Right renal cortex interstitium (tissue), 3 donors: ENCODE data around the gene SLC25A41. TPM values are rescaled to one million over a fixed set of nuclear protein-coding genes. Genes with fewer than 3 reads are reported as not detected.
"Not testable (repeated sequence)": the region's sequence is repeated elsewhere in the genome, so short reads cannot be mapped to it uniquely, and the experiment has no call there.

ENCODE experiments used
- DNase-seq, 3 donors: peaks; one replicate each; pipeline ENCODE4 v3.0.0-alpha.2; 2013; ENCODE audit warnings: low read depth in 3 of 3, low spot score in 2 of 3
- polyA plus RNA-seq, 3 donors: library from polyadenylated mRNA; unstranded; fragments of 120-200 nt; gene quantifications; one replicate each; pipeline ENCODE4 v1.2.1, GENCODE V29; 2013; ENCODE audit not compliant: insufficient read length in 3 of 3

SLC25A41 gene
- polyA plus RNA-seq, 3 donors, result 0.25 to 0.44 (median 0.26) TPM

DNA sequence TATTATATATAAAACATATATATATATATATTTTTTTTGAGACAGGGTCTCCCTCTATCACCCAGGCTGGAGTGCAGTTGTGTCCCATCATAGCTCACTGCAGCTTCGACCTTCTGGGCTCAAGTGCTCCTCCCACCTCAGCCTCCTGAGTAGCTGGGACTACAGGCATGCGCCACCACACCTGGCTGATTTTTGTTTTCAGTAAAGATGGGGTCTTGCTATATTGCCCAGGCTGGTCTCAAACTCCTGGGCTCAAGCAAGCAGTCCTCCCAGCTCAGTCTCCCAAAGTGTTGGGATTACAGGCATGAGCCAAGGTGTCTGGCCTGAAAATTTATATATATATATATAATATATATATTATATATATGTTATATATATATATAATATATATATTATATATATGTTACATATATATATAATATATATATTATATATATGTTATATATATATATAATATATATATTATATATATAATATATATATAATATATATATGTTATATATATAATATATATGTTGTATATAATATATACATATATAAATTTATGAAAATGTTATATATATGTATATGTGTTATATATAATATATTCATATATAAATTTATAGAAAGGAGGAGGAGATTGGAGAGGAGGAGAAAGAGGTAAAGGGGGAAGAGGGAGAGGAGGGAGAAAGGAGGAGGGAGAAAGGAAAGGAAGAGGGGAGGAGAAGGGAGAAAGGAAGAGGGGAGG lies 4.7 kb downstream of the SLC25A41 start:
- not testable (repeated sequence) for DNase-seq

DNA sequence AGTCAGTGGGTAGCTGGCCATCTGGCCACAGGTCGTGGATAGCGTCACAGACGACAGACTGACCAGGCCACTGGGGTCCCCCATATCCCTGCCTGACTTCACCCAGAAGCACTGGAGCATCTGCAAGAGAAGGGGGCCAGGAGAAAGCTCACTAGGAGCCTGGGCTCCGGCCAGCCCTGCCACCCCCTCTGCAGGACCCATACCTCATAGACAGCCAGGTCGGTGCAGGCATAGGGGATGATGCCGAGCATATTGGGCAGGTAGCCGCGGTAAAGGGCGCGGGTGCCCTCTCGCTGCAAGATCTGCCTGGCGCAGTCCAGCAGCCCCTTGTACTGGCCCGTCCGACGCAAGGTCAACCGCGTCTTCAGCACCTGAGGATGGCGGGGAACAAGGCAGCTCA lies 6.4 kb downstream of the SLC25A41 start:
- DNase-seq, result no peak

DNA sequence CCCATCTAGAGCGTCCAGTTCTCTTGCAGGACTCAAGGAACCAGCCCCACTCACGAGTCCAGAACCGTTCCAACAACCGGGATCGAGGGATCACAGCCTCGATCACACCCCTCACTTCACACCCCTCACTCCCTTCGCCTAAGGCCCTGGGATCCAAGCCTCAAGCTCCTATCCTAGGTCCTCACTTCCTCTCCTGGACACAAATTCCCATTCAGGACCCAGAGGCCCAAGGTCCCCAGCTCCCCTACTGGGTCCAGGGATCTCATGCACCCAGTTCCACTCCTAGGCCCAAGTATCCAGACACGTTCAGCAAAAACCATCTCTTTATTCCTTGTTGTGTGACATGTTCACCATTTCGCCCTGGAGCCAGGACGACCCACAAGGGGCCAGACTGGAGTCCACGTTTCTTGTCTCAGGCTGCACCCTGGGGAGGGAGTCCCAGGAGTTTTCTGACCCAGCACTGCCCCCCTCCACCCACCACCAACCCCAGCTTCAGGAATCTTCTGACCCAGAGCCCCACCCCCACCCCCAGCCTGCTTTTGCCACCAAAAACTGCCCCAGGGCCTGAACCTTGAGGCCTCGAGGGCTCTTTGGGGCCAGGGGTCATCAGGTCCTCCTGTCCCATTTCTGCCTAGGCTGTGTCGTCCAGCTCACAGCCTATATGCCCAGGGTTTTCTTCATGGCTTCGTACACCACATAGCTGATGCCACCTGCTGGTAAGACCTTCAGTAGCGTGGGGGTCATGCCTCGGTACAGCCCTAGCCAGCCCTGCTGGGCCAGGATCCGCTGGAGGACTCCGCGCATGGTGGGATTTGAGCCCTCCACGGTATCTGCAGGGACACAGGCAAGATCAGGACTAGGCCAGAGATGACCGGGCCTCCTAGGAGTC lies 7.6 kb downstream of the SLC25A41 start:
- DNase-seq, result no peak

DNA sequence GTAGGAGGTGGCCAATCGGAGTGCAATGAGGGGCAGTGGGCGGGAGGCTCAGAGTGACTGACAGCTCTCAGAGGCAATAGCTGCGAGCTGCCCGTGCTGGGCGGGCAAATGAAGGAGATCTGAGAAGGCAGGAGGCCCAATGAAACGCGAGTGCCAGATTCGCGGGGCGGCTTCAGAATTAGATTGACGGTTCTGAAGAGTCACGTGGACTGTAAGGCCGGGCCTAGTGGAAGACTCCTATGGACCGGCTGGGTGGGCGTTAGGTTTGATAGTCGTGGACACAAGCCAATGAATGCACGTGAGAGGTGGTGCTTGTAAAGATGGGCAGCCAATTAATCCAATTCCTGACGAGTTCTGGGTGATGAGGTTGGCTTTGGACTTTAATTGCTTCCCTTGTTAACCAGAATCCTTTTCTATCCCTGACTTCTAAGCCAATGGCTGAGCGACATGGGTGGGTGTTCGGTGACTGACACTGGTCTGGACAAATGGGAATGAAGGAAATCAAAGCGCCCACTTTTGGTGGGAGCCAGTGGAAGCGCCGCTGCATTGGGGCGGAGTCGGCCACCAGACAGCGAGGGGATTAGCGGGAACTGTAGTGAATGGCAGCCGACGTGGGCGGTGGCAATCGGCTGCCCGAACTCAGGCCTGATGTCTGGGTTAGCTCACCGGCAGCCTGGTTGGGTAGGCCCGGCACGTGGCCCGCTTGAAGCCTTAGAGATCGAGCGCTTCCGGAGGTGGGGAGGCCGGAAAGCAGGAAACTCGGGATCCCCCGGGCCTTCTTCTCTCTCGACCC lies 8.4 kb downstream of the SLC25A41 start:
- peak; percentile 100 for DNase-seq

DNA sequence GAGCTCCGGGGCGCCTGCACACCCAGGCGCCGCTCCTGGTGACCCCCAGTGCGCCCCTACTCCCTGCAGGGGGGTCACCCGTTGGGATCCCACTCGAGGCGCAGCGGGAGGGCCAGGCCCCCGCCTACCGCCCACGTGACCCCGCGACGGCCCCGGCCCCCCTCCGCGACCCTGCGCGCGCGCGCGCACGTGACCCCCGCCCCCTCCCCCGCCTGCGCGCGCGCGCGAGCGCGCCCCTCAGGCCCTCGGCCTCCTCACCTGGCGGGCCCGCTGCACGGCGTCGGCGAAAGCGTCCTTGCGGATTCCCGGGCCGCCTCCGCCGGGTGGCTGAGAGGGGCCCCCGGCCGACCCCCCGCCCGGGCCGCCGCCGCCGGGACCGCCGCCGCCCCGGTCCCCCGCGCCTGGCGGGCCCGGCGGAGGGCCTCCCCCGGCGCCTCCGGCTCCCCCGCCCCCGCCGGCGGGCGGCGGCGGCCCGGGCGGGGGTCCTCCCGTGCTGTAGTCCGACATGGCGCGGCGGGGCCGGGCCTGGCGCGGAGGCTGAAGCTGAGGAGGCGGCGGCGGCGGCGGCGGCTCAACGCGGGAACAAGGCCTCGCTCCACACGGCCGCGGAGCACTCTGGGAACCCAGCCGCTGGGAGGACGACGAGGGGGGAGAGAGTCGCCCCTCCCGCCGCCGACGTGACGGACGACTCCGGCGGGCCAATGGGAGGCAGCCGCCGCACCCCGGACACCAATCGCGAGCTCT lies 9.2 kb downstream of the SLC25A41 start, which contains the start of gene KHSRP:
Gene KHSRP, minus strand, starts transcription at position 617 of the 744 bp plus-strand sequence. Its CDS starts 110 bp downstream, at position 507.
- DNase-seq, result no peak

DNA sequence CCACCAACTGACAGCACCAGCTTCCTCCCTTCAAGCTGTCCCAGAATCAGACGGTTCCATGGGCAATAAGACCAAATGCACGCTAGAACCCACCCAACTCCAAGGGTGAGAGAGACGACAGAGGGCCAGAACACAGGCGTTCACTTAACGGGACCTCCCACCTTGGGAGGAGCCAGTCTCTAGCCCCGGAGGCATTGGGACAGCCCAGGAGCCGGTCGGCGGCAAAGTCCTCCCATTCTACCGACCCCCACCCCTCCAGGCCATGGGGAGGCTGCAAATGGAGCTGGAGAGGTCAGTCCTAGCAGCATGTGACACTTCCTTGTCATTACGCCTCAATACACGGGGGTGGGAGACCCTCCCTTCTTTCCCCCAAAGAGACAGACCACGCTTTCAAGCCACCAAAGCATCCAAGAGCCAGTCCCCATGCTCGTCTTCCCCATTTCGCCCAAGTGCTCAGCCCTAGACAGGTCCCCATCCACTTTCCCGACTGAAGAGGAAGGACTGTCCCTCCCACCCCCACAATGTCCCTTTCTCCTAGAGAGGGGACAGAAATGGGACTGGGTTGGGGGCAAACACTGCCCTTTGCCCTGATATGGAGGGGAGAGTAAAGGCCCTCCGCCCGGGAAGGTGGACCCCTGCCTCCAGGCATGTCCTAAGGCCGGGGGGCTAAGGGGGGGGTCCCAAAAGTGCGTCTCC lies 9.9 kb downstream of the SLC25A41 start:
- no peak for DNase-seq

DNA sequence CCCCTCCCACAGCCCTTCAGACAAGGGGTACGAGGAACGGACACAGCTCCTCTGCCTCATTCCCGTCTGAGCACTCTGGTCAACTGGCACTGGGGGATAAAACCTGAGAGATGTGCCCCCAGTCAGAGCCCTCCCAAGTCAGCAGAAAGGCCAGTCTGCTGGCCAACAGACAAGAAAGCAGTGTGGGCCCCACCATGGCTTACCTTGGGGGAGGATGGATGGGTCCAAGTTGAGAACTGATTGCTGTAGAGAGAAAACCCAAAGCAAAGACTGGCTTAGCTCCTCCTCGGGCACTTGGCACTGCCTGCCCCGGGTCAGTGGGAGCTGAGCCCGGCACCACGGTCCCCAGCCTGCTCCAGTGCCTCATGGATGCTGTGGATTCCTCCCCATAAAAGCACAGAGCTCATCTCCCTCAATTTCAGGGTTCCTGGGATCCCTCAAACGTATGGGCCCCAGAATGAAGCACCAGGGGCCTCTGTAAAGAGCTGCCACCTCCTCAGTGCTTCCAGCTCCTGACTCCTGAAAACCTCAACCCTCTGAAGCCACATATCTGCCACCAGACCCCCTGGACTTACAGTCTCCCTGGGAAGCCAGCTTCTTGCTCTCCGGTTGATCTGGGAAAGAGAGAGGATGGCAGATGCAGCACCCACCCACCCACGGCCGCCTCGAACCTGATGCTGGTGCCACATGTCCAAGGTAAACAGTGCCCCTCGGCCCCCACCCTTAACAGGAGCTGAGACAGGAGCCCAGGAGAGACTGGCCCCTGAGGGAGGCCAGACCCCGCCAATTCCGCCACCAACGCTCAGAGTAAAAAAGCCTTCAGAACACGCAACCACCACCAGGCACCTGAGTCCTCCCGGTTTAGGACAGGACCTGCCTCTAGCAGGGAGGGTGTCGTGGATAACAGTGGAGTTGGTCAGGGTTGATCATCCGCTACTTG lies 12.2 kb downstream of the SLC25A41 start:
- no peak for DNase-seq

DNA sequence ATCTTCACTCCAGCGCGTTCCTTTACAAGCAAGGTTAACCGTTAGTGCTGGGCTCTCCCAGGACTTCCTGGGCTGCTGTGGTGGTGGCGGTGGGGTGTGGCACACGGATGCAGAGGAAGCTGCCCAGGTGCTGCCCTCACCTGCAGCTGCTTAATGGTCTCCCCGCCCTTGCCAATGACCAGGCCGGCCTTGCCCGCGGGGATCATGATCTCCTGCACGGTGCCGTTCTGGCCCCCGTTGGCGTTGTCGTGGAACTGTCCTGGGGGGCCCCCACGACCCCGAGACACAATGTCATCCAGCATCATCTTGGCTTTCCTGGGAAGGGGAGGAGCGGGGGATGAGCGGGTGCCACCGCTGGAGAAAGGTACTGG lies 15.0 kb downstream of the SLC25A41 start:
- DNase-seq, result no peak

DNA sequence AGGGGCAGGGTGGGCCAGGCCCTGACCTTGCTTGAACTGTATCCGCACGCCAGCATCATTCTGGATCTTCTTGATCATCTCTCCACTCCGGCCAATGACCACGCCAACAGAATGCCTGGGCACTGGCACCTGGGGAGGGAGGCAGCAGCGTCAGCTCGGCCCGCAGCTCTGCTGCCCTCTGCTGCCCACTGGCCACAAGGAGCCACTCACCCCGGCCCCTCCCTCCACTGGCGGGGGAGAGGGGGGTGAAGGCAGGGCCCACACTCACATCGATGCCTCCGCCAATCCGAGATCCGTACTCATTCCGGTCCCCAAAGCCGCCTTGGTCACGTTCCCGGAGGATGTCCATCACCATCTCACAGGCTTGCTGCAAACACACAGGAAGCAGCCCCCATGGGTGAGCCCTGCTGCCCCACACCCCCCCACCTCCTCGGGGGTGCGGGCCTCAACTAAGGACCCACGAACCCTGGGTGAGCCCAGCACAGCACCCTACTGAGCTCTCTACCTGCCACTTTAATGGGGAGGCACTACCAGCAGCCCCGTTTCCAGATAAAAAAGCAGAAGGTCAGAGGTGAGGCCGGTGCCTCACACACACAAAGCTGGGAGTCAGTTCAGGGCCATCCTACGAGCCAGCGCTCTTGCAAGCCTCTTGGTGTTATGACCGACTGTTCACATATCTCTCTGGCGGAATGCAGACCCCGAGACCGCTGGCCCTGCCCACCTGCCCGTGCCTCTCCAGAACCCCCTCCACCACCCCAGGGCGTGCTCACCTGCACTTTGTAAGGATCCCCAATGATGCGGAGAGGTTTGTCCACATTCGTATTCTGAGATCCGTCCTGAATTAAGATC lies 15.6 kb downstream of the SLC25A41 start:
- no peak for DNase-seq

DNA sequence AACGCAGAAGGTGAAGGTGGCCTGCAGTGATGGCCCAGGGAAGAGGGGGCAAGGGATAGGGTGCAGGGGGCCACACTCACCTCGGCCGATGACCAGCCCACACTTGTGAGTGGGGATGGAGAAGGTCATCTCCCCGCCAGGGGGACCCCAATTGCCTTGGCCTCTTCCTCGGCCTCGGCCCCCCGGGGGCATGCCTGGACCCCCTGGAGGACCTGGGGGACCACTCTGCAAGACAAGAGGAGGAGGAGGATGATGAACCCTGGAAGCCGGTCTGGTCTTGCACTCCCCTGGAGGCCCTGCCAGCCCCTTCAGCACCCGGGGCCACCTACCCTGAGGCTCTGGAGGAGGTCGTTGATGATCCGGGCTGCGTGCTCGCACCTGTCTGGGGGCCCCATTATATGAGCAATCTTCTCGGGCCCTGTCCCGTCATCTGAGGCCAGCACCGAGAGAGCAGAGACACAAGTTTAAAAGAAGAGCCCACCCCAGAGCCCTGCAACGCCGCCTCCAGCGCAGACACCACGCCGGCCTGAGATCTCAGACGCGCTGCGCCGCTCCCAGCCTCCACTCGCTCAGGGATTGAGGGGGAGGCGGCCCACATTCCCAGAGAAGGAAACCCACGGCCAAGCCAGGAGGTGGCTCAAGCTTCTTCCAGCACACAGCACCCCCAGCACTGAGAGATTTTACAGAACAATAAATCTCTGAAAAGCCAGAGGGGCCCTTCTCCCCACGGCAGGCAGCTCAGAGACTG lies 16.7 kb downstream of the SLC25A41 start:
- no peak for DNase-seq

DNA sequence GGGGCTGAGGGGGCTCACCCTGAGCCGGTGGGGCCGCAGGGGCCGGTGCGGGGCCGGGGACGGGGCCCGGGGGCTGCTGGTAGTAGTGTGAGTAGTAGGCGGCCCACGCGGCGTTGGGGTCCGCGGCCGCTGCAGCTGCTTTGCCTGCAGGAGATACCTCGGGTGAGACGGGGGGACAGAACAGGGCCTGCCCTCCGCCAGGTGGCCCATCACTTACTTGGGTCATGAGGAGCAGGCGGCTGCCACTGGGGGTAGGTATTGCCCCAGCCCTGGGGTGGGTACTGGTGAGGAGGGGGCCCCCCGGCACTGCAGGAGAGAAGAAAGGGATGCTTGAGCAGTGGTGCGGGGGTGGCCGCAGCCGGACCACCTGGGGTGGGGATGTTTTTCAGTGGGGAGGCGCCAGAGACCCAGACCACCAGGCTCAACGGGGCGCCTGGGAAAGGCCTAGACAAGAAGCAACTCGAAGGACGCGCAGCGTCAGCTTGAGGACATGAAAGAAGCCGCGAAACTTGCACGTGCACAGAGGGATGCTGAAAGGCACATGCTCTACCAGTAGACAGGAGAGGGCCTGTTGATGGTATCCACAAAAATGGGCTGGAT lies 17.9 kb downstream of the SLC25A41 start:
- no peak for DNase-seq

DNA sequence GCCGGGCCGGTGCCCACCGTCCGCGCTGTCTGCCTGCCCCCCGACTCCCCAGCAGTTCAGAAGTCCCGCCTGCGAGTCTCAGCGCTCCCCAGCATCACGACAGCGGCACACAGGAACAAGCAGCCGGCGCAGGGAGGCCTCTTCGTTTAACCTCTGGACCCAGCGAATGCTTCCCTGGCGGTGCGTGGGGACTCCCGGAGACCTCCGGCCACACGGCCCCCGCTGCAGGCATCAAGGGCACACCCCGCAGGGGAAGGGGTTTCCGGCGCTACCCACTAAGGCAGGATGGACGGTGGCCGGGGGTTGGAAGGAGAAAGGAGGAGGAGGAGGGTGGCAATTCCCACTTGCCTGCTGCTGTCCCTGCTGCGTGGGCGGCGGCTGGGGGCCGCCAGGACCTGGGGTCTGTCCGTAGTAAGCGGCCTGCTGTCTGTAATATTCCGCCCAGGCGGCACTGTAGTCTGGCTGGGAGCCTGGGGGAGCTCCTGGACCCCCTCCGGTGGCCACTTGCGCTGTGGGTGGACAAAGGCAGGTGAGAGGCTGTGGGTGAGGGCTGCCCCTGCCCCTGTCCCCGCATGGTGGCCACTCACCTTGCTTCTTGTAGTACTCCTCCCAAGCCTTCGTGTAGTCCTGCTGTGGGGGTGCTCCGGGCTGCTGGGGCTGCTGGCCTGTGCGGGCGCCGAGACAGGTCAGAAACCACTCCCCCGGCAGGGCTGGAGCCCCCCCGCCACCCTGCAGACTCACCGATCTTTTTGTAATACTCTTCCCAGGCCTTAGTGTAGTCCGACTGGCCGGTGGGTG lies 18.6 kb downstream of the SLC25A41 start:
- DNase-seq, result no peak

DNA sequence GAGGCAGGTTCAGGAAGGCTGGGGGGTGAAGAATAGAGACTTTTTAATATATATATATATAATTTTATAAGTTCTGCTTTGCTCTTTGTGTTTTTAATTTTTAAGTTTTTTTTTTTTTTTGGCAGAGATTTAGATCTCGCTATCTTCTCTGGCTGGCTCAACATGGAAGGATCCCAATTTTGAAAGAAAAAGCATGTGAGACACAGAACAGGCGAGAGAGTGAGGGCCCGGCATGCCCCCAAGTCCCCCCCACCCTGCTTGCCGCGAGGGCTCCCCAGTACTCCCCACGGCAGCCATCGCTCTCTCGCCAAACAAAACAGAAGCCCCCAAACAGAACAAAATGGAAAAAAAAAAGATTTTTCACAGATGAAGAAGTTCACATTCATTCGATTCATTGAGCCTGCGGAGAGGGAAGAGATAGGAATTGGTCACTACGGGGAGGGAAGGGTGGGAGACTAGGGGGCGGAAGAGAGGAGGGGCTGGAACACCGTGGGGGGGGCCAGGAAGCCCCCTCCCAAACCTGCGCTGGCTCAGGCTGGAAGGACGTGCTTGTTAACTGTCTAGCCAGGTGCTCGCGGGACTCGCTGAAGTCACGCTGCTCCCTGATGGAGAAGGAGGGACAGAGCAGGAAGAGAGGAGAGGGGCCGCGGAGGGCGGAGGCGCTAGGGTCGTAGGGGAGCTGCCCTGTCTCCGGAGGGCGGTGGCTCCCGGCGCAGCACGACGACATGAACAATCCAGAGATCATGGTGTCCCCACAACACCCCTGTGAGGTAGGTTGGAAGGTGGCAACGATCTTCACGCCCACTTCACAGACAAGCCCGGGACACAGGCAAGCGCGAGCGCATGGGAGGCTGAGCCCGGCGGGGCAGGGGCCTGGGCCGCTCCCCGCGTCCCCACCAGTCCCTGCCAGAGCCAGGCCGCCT lies 19.6 kb downstream of the SLC25A41 start:
- no peak for DNase-seq

DNA sequence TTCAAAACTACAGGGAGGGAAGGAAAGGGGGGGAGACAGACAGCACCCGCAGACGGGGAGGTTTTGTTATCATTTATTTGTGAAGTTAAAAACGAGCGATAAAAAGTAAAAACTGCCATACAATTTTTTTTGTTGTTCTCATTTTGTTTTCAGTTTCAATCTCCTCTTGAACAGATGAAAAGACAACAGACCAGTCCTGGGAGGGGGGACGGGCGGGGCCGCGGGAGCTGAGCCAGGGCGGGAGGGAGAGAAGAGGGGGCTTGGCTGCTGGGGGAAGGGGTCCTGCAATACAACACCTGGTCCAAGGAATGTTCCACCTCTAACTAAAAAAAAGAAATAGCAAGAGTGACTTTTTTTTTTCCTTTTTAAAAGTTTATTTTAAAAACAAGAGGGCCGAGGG lies 20.3 kb downstream of the SLC25A41 start:
- DNase-seq, result no peak
